Testis (tissue), 2 donors: ENCODE measurements around the gene CENPV.

Source experiments
- CTCF ChIP-seq, 3 experiments: fragments of 450-650 bp in 2 of 3; fragments of 200-600 bp in 1 of 3; sonication (generic) in 1 of 3; IDR thresholded peaks; one replicate each; pipeline ENCODE4 v1.5.1; 2016 to 2019; ENCODE audit warnings: antibody characterized with exemption in 3 of 3, mild to moderate bottlenecking in 2 of 3, moderate library complexity in 1 of 3
- POLR2A ChIP-seq: fragments of 450-650 bp; IDR thresholded peaks from one replicate; pipeline ENCODE4 v1.6.1; 2017; ENCODE audit warnings: antibody characterized with exemption, mild to moderate bottlenecking, moderate library complexity

DNA sequence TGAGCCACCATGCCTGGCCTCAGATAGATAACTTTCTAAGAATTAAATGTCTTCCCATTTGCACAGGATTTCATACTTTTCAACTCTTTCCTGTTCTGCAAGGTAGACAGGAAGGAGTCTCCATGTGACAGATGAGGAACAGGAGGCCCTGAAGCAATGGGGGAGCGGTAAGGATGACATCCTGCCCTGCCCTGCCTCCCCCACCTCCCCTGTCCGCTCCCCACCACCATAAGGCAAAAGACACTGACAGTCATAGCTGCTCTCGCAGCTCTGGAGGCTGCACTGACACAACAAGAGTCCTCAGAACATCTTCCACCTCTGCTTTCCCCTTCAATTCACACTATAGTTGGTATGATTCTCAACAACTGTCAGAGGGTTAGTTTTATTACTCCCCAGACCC lies 9.7 kb downstream of the CENPV start:
- no peak for TF ChIP-seq POLR2A
- TF ChIP-seq CTCF (IDR thresholded peaks at IDR 0.05), result no peak
